GM19455 (cell line): ENCODE results near the gene TMTC3.
"Not testable (repeated sequence)": the region's sequence is repeated elsewhere in the genome, so short reads cannot be mapped to it uniquely, and the experiment has no call there.

Source experiments
- ATAC-seq: cut with Tn5 transposase; IDR thresholded peaks from one replicate; pipeline ENCODE4 v1.9.1; 2021; ENCODE audit not compliant: unreplicated experiment

The TMTC3 gene

DNA sequence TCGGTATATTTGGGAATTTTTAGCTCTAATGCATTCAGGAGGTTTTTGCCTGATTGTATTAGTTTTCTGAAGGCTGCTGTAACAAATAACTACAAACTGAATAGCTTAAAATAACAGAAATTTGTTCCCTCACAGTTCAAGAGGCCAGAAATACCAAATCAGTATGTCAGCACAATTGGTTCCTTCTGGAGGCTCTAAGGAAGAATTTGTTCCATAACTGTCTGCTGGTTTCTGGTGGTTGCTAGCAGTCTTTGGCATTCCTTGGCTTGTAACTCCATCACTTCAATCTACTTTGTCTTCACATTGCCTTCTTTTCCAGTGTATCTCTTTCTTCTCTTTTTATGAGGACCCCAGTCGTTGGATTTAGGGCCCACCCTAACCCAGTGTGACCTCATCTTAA is 21.3 kb downstream of the TMTC3 start:
- ATAC-seq = no peak

DNA sequence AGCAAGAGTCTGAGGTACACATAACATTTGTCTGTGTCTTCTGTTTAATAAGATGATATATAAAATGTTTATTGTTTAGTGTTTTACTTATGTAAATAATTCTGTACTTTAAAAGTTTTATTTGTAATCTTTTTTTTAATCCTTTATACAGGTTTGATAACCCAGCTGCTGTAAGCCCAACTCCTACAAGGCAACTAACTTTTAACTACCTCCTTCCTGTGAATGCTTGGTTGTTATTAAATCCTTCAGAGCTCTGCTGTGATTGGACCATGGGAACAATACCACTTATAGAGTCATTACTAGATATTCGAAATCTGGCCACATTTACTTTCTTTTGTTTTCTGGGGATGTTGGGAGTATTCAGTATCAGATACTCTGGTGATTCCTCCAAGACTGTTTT is 24.1 kb downstream of the TMTC3 start:
- ATAC-seq = no peak

DNA sequence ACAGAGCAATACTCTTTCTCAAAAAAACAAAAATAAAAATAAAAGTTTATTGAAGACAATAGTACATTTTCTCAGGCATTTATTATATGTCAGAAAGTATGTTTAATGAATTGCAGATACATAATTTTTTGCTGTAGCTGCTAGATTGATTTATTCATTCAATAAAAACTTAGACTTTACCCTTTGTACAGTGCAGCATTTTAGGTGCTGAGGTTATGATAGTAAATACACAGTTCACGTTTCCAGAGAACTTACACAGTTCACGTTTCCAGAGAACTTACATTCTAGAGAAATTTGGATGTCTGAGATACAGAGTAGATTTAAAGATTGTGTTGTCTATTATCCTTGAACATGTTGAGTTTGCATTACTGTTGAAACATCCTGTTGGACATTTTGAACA is 25.3 kb downstream of the TMTC3 start:
- ATAC-seq = no peak

- ATAC-seq = no peak
Observed at GRCh38 chr12:88172844-88173407, 30.8 kb downstream of the TMTC3 start.

- no peak for ATAC-seq
Observed at GRCh38 chr12:88175544-88175943, 33.4 kb downstream of the TMTC3 start.

- no peak for ATAC-seq
Observed at GRCh38 chr12:88179436-88180014, 37.4 kb downstream of the TMTC3 start.

GRCh38 chr12:88181881-88182280 is 39.8 kb downstream of the TMTC3 start:
- no peak for ATAC-seq

DNA sequence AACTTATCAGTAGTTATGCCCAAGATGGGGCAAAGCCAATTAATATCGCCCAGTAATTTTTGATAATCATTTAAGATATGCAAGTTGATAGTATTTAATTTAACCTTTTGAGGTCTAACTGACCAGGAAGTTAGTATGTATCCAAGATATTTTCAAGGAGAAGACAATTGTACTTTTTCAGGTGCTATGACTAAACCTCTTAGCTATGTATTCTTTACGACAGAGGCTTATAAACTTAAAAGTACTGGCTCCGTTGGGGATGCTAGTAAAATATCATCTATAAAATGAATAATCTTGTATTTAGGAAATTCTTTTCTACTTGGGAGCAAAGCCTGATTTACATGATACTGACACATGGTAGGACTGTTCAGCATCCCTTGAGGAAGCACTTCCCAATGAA is 40.3 kb downstream of the TMTC3 start:
- no peak for ATAC-seq

DNA sequence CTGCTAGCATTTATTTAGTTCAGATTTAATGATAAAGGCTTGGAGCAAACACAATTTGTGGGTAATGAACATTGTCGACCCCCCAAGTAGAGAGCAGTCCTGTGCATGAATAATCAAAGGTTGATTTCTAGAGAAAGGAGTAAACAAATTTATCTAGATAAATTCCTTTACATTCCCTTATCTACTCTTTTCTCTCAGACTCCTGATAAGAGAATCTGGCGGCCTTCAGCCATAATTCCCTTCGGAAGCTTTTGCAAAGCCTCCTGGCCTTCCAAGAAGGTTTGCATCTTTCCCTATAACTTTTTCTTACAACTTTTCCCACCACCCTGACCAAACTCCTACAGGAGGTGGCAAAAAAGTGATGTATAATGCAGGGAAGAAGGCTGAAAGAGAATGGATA is 42.1 kb downstream of the TMTC3 start:
- ATAC-seq = no peak

DNA sequence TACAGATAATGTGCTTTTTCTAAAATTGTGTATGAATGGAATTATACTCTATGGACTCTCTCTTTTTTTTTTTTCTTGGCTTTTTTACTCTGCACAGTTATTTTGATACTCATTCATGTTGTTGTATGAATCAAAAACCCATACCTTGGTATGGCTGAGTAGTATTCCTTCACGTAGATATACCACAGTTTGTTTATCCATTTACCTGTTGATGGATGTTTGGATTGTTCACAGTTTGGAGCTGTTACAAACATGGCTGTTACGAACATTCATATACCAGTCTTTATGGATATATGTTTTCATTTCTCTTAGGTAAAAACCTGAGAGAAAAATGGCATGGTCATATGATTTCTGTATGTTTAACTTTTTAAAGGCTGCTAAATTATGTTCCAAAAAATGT is 43.2 kb downstream of the TMTC3 start:
- ATAC-seq = no peak

- ATAC-seq = no peak
Observed at GRCh38 chr12:88185988-88186387, 43.9 kb downstream of the TMTC3 start.

DNA sequence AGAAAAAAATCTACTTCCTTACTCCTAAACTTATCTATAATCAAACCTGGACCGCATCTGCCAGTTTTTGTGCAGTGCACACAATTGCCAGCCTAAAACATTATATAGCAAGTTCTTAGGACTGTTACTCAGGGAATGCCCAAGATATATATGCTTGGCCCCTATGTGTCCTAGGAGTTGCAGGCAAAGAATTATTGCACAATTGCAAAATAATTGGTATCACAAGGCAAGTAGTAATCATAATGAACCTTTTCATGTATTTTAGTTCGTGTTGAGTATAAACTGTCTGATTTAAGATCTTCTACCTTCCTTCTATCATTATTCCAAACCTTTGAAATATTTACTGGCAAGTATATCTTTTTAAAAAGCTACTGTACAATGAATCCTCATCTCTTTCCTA is 45.5 kb downstream of the TMTC3 start:
- no peak for ATAC-seq

- no peak for ATAC-seq
Observed at GRCh38 chr12:88188180-88188579, 46.1 kb downstream of the TMTC3 start.

- ATAC-seq = no peak
Observed at GRCh38 chr12:88192426-88192825, 50.3 kb downstream of the TMTC3 start.

GRCh38 chr12:88194868-88195267 is 52.8 kb downstream of the TMTC3 start:
- ATAC-seq = no peak

DNA sequence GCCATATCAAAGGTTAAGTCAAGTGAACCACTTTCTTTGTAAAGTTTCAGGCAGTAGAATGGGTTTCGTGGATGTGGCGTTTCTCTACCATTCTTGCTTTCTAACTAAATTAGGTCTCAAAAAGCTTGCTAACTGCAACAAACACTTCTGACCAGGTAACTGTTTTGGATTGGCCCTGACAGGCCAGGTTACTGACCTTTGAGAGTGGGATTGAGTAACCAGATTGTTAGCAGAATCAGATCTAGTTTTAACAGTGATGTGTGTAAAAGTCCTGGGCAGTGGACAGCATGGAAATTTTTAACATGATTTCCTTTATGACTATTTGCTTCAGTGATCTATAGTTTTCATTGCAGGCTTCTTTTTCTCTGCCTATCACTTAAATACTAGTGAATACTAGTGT is 57.9 kb downstream of the TMTC3 start:
- ATAC-seq = no peak

- no peak for ATAC-seq
Observed at GRCh38 chr12:88202500-88202899, 60.4 kb downstream of the TMTC3 start.

- ATAC-seq = no peak
Observed at GRCh38 chr12:88206601-88207000, 64.5 kb downstream of the TMTC3 start.

GRCh38 chr12:88207921-88208620 is 66.0 kb downstream of the TMTC3 start:
- no peak for ATAC-seq

DNA sequence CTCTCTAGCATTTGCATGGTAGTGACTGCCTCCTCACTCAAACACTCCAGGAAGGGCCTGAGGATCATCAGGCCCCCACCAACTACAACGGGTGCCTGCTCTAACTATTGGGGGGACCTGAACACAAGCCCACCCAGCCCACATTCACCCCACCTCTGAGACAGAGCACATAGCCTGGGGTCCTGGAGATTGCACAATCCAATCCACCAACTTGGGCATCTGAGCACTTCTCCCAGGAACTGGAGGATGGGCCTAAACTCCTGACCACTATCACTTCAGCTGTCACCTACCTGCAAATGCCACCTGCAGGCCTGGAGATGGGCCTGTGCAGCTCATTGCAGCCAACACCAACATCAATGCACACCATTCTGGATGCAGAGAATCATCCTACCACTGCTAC is 66.6 kb downstream of the TMTC3 start:
- ATAC-seq = no peak

GRCh38 chr12:88210311-88210710 is 68.2 kb downstream of the TMTC3 start:
- ATAC-seq = not testable (repeated sequence)

DNA sequence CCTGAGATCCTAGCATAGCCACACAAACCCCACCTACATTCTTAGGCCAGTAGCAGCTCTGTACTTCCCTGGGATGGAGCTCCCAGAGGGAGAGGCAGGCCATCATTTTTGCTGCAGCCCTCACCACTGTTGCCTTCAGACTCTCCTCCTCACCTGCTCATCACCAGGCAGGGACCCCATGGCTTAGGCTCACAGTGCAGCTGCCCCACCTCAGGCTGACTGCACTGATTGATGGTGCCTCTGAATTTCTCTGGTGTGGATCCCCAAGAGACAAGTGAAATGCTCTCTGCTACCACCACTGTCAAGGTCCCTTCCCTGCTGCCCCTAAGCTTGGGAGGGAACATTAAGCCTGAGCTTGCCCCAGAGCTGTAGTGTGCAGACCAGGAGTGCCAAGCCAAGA is 76.2 kb downstream of the TMTC3 start:
- ATAC-seq = no peak

DNA sequence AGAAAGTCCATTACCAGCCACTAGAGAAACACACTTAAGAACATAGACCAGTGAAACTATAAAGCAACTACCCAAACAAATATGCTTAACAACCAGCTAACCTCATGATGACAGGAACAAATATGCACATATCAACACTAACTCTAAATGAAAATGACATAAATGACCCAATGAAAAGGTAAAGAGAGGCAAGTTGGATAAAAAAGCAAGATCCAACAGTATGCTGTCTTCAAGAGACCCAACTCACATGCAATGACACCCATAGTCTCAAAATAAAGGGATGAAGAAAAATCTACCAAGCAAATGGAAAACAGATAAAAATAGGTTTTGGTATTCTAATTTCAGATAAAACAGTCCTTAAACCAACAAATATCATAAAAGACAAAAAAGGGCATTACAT is 77.8 kb downstream of the TMTC3 start:
- no peak for ATAC-seq
